Dermis microvascular lymphatic vessel endothelial cell (primary cell): ENCODE results near the gene NUAK2. TPM values are rescaled to one million over a fixed set of nuclear protein-coding genes. Genes with fewer than 3 reads are reported as not detected.

ENCODE experiments used
- DNase-seq, 2 donors: peaks; one replicate each; pipeline versions ENCODE4 v3.0.0 to v3.0.0-alpha.2; 2010; ENCODE audit warnings: low read depth in 2 of 2
- total RNA-seq: library from RNA; depleted of rRNA; stranded (reverse); fragments of >200 nt; gene quantifications from 2 replicates; pipeline ENCODE4 v1.2.1, GENCODE V29; 2014

Gene NUAK2
- total RNA-seq, 1 donor from 2014 or later, result 3.1 TPM

- DNase-seq, result peak; percentile 74 to 75
Observed at GRCh38 chr1:205319081-205320018, 2.2 kb downstream of the NUAK2 start.

- DNase-seq, result no peak
Observed at GRCh38 chr1:205318231-205318991, 3.1 kb downstream of the NUAK2 start.

- peak in 1 of 2 donors; percentile 63 for DNase-seq
Observed at GRCh38 chr1:205317311-205317917, 4.1 kb downstream of the NUAK2 start.

- no peak for DNase-seq
Observed at GRCh38 chr1:205316161-205316566, 5.4 kb downstream of the NUAK2 start.

GRCh38 chr1:205315008-205315618 is 6.4 kb downstream of the NUAK2 start:
- no peak for DNase-seq

- peak in 1 of 2 donors; percentile 43 for DNase-seq
Observed at GRCh38 chr1:205313563-205314308, 7.8 kb downstream of the NUAK2 start.

- DNase-seq, result no peak
Observed at GRCh38 chr1:205312866-205313562, 8.5 kb downstream of the NUAK2 start.

- DNase-seq, result no peak
Observed at GRCh38 chr1:205310976-205311704, 10.4 kb downstream of the NUAK2 start.

GRCh38 chr1:205309741-205310140 is 11.8 kb downstream of the NUAK2 start:
- DNase-seq, result no peak

- no peak for DNase-seq
Observed at GRCh38 chr1:205306929-205307566, 14.5 kb downstream of the NUAK2 start.

GRCh38 chr1:205304695-205305070 is 16.9 kb downstream of the NUAK2 start:
- peak in 1 of 2 donors; percentile 22 for DNase-seq

- no peak for DNase-seq
Observed at GRCh38 chr1:205304046-205304694, 17.4 kb downstream of the NUAK2 start.

- DNase-seq, result no peak
Observed at GRCh38 chr1:205303247-205303888, 18.2 kb downstream of the NUAK2 start.

- no peak for DNase-seq
Observed at GRCh38 chr1:205301842-205302588, 19.5 kb downstream of the NUAK2 start.

GRCh38 chr1:205301205-205301821 is 20.2 kb downstream of the NUAK2 start:
- DNase-seq, result peak; percentile 83 to 88

GRCh38 chr1:205300149-205300548 is 21.4 kb downstream of the NUAK2 start:
- DNase-seq, result no peak
